ENCODE data around the gene ZNF274. TPM values are rescaled to one million over a fixed set of nuclear protein-coding genes. Genes with fewer than 3 reads are reported as not detected.

Gene ZNF274
- total and polyA plus RNA-seq, 2 of the 8 experiments (the other 6 are each of a cell fraction or from before 2014, with no cell fraction given) = 13.3 to 25.1 TPM

GRCh38 chr19:58134244-58134643 is 48.6 kb upstream of the ZNF274 start:
- CTCF ChIA-PET (ENCODE audit: partially characterized antibody) = no interaction called here
- Histone ChIP-seq H2BK12ac (ENCODE audit: low read depth, low read length) (no peak overlapping the region), H2BK5ac (ENCODE audit: low read depth, low read length) (no peak overlapping the region), H3K4me3 (ENCODE audit: extremely low read depth in 1 of 4, insufficient read depth in 2 of 4, low read depth in 3 of 4, low read length in 4 of 4) (no peak overlapping the region), H3K23me2 (ENCODE audit: low read depth, low read length) (no peaks in the 10 kb centered on the region), H3K79me1 (ENCODE audit: low read depth, low read length) (no peaks in the 10 kb centered on the region), H2BK120ac (replicated peaks; ENCODE audit: low read depth, low read length) (no peak overlapping the region), H3K4me2 (ENCODE audit: insufficient read depth in 1 of 2, low read depth in 2 of 2, low read length in 2 of 2) (no peak overlapping the region), H2BK20ac (ENCODE audit: low read length) (no peak overlapping the region), H4K8ac (ENCODE audit: extremely low read depth, insufficient read depth, low read length) (no peak overlapping the region), H3K27me3 (replicated peaks in 1 of 4; ENCODE audit: control insufficient read depth in 3 of 4, extremely low read depth in 1 of 4, insufficient read depth in 3 of 4, low read length in 3 of 4) (no peaks in the 10 kb centered on the region), H2AFZ (ENCODE audit: low read length) (no peak overlapping the region), H3K23ac (ENCODE audit: insufficient read length) (no peak overlapping the region), H3K18ac (ENCODE audit: extremely low read depth, low read length) (no peak overlapping the region), H3K14ac (ENCODE audit: insufficient read length) (no peak overlapping the region), H3K56ac (replicated peaks; ENCODE audit: insufficient read length, low read depth, low read length) (no peak overlapping the region), H3K9me3 (ENCODE audit: insufficient read depth in 2 of 2, low read depth in 1 of 2, low read length in 1 of 2) (peaks cover 64 to 81% of the 10 kb centered on the region in 2 experiments), H4K20me1 (replicated peaks in 1 of 2; ENCODE audit: control insufficient read depth in 1 of 2, insufficient read depth in 2 of 2, low read length in 2 of 2) (no peaks in the 10 kb centered on the region), H2AK5ac (ENCODE audit: low read depth, low read length) (no peak overlapping the region), H3K79me2 (ENCODE audit: control insufficient read depth in 1 of 2, insufficient read depth in 2 of 2, low read length in 2 of 2) (no peaks in the 10 kb centered on the region), H3K27ac (ENCODE audit: low read depth, low read length) (no peak overlapping the region), H3K36me3 (ENCODE audit: control insufficient read depth in 2 of 4, insufficient read depth in 4 of 4, low read length in 3 of 4) (peaks cover under 1 to 72% (median 27%) of the 10 kb centered on the region in 4 experiments; a peak in 6 of 8 replicates), H3K9ac (replicated peaks in 1 of 4; ENCODE audit: extremely low read depth in 1 of 4, low read depth in 3 of 4, low read length in 3 of 4) (no peak overlapping the region), H4K91ac (replicated peaks; ENCODE audit: insufficient read length, low read length) (no peak overlapping the region), H2BK15ac (ENCODE audit: low read length) (no peak overlapping the region), H3K4ac (replicated peaks; ENCODE audit: insufficient read length, low read depth, low read length) (no peak overlapping the region), H3K4me1 (replicated peaks in 1 of 4; ENCODE audit: control insufficient read depth in 3 of 4, insufficient read depth in 4 of 4, low read length in 3 of 4) (no peaks in the 10 kb centered on the region), H4K5ac (ENCODE audit: insufficient read length, low read depth, low read length) (no peak overlapping the region)
- DNase-seq (ENCODE audit: low read depth in 1 of 2, low spot score in 2 of 2) = no peak
- 88% methylated on average over 1 of the region's 1 CpG; no CpG with 5 or more reads in 1 of the 2 experiments for WGBS, 2 experiments (ENCODE audit: extremely low coverage in 1 of 2, insufficient coverage in 1 of 2, insufficient read length in 1 of 2, insufficient replicate concordance in 2 of 2, low coverage in 1 of 2, low lambda C conversion rate in 2 of 2, missing lambda C conversion rate in 1 of 2)
- FAIRE-seq = no peak
- POLR2A ChIA-PET (ENCODE audit: partially characterized antibody) = no interaction called here
- TF ChIP-seq POU5F1 (IDR thresholded peaks at IDR 0.05; ENCODE audit: low read depth, low read length) = no peak
- no peak for TF ChIP-seq SP2 (IDR thresholded peaks at IDR 0.05; ENCODE audit: low read length)
- TF ChIP-seq TAF1 (IDR thresholded peaks at IDR 0.05; ENCODE audit: low read depth, low read length) = no peak
- TF ChIP-seq CHD2 (IDR thresholded peaks at IDR 0.05; ENCODE audit: low read length) = no peak
- no peak for TF ChIP-seq ATF2 (IDR thresholded peaks at IDR 0.05; ENCODE audit: low read length)
- TF ChIP-seq GTF2F1 (IDR thresholded peaks at IDR 0.05; ENCODE audit: borderline replicate concordance, low read depth, low read length) = no peak
- TF ChIP-seq HDAC6 (IDR thresholded peaks at IDR 0.05; ENCODE audit: low read depth, low read length) = no peak
- no peak for TF ChIP-seq ATF3 (IDR thresholded peaks at IDR 0.05; ENCODE audit: insufficient read depth, low read depth, low read length)
- no peak for TF ChIP-seq KDM4A (IDR thresholded peaks at IDR 0.05; ENCODE audit: low read depth, low read length, severe bottlenecking)
